ENCODE measurements around the gene APEH. TPM values are rescaled to one million over a fixed set of nuclear protein-coding genes. Genes with fewer than 3 reads are reported as not detected.

Gene APEH
- total and polyA plus RNA-seq, 2 of the 13 experiments (the other 11 are each of a cell fraction or from before 2014, with no cell fraction given), result 116 to 130 TPM

DNA sequence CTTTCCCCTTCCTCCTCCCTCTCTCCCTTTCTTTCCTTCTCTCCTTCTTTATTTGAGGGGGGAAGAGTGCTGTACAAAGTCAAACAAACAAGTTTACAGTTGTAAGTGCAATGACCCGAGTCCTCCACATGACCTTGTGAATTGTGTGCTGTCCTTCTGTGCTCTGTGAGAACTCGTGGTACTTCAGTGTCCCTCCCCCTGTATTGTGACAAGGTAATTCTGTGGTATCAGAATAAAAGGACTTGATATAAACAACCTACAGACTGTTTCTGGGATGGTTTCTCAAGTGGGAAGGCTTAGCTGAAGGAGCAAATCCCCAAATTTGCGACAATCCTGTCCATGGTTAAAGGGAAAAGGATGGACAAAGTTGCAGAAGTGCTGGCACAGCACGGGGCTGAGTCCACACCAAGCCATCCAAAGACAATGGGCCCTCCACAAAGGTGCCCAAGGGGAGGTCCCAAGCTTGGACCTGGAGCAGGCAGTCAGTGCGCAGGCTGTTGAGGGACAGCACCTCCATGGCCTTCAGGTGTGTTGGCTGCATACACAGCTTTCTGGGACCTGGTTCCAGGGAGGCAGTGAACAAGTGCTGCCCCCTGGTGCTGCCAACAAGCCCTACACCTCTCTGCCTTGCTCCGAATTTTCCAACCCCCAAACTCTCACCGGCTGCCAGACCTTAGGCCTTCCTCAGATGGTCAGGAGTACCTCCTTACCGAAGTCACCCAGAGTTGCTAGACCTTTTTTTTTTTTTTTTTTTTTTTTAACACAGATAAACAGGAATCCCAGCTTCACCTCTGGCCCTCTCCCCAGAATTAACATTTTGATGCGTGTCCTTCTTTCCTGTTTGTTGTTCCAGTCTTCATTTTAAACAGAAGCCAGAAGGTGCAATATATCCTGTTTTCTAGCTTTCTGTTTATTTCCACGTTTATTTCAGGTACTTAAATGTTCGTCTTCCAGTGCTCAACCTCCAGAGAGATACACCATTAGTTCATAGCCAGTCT, 2.6 kb upstream of the APEH start (continued):
- no peak for TF ChIP-seq SNAPC5 (CRISPR knock-in tag; IDR thresholded peaks at IDR 0.05; ENCODE audit: borderline replicate concordance)
- no peak for TF ChIP-seq TCF12 (IDR thresholded peaks at IDR 0.05)
- TF ChIP-seq TCF12 (CRISPR knock-in tag; IDR thresholded peaks at IDR 0.05), result no peak
- peak; percentile 47 for TF ChIP-seq AGO2 (optimal IDR thresholded peaks at IDR 0.05; ENCODE audit: low read depth, low read length)
- TF ChIP-seq ZNF205 (CRISPR knock-in tag; IDR thresholded peaks at IDR 0.05), result peak; percentile 65; the same call in 1 of the 2 replicates
- no peak for TF ChIP-seq TFDP2 (CRISPR knock-in tag; IDR thresholded peaks at IDR 0.05)
- TF ChIP-seq KDM6A (CRISPR knock-in tag; IDR thresholded peaks at IDR 0.05; ENCODE audit: low read depth), result peak; percentile 66; the same call in 1 of the 2 replicates
- no peak for TF ChIP-seq POLR2A (IDR thresholded peaks at IDR 0.05; ENCODE audit: insufficient read depth in 1 of 2, low read depth in 2 of 2, low read length in 2 of 2)
- TF ChIP-seq ZNF629 (CRISPR knock-in tag; conservative IDR thresholded peaks at IDR 0.05), result peak; percentile 5; the same call in 1 of the 2 replicates
- peak; percentile 24; the same call in 1 of the 2 replicates for TF ChIP-seq YEATS4 (CRISPR knock-in tag; IDR thresholded peaks at IDR 0.05; ENCODE audit: borderline replicate concordance)
- peak; percentile 39 for TF ChIP-seq XRCC5 (optimal IDR thresholded peaks at IDR 0.05; ENCODE audit: low read length)
- TF ChIP-seq GTF3A (CRISPR knock-in tag; conservative IDR thresholded peaks at IDR 0.05), result no peak
- no peak for TF ChIP-seq GATAD1 (CRISPR knock-in tag; IDR thresholded peaks at IDR 0.05)
- TF ChIP-seq NRL (CRISPR knock-in tag; IDR thresholded peaks at IDR 0.05; ENCODE audit: borderline replicate concordance), result no peak
- TF ChIP-seq, protein P1, sequence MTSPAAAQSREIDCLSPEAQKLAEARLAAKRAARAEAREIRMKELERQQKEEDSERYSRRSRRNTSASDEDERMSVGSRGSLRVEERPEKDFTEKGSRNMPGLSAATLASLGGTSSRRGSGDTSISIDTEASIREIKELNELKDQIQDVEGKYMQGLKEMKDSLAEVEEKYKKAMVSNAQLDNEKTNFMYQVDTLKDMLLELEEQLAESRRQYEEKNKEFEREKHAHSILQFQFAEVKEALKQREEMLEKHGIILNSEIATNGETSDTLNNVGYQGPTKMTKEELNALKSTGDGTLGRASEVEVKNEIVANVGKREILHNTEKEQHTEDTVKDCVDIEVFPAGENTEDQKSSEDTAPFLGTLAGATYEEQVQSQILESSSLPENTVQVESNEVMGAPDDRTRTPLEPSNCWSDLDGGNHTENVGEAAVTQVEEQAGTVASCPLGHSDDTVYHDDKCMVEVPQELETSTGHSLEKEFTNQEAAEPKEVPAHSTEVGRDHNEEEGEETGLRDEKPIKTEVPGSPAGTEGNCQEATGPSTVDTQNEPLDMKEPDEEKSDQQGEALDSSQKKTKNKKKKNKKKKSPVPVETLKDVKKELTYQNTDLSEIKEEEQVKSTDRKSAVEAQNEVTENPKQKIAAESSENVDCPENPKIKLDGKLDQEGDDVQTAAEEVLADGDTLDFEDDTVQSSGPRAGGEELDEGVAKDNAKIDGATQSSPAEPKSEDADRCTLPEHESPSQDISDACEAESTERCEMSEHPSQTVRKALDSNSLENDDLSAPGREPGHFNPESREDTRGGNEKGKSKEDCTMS (CRISPR knock-in tag; conservative IDR thresholded peaks at IDR 0.05), result no peak
- TF ChIP-seq RFX3 (CRISPR knock-in tag; IDR thresholded peaks at IDR 0.05), result no peak
- peak; percentile 62; the same call in 1 of the 2 replicates for TF ChIP-seq BRCA1 (CRISPR knock-in tag; IDR thresholded peaks at IDR 0.05)
- TF ChIP-seq, protein P2, sequence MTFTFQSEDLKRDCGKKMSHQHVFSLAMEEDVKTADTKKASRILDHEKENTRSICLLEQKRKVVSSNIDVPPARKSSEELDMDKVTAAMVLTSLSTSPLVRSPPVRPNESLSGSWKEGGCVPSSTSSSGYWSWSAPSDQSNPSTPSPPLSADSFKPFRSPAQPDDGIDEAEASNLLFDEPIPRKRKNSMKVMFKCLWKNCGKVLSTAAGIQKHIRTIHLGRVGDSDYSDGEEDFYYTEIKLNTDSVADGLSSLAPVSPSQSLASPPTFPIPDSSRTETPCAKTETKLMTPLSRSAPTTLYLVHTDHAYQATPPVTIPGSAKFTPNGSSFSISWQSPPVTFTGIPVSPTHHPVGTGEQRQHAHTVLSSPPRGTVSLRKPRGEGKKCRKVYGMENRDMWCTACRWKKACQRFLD (CRISPR knock-in tag; IDR thresholded peaks at IDR 0.05; ENCODE audit: borderline replicate concordance), result no peak
- TF ChIP-seq AKAP8 (CRISPR knock-in tag; IDR thresholded peaks at IDR 0.05), result peak; percentile 22; the same call in 1 of the 2 replicates
- no peak; the same call in 1 of the 2 replicates for TF ChIP-seq DPF2 (CRISPR knock-in tag; IDR thresholded peaks at IDR 0.05; ENCODE audit: borderline replicate concordance, low read depth)
